Sigmoid colon (tissue), 4 donors: ENCODE data around the gene GAS2L1.

Experiments
- CTCF ChIP-seq, 4 experiments: fragments of 450-650 bp in 3 of 4; fragments of 200-600 bp in 1 of 4; IDR thresholded peaks; one replicate each; pipeline ENCODE4 v1.5.1; 2016 to 2019; ENCODE audit warnings: antibody characterized with exemption in 4 of 4, mild to moderate bottlenecking in 3 of 4, moderate library complexity in 2 of 4
- EP300 ChIP-seq, 4 donors: sonication (generic); formaldehyde crosslinking; IDR thresholded peaks; one replicate each; pipeline ENCODE4 v1.6.1; 2017; ENCODE audit warnings: antibody characterized with exemption in 4 of 4
- POLR2A ChIP-seq, 2 donors: fragments of 450-650 bp; IDR thresholded peaks; one replicate each; pipeline ENCODE4 v1.6.1; 2016; ENCODE audit warnings: antibody characterized with exemption in 2 of 2, mild to moderate bottlenecking in 2 of 2, moderate library complexity in 2 of 2
- POLR2AphosphoS5 ChIP-seq, 4 donors: sonication (generic); formaldehyde crosslinking; IDR thresholded peaks; one replicate each; pipeline ENCODE4 v1.6.1; 2017; ENCODE audit warnings: antibody characterized with exemption in 4 of 4

- TF ChIP-seq CTCF (IDR thresholded peaks at IDR 0.05) (peak; percentile 57 to 81 (median 77)), POLR2AphosphoS5 (IDR thresholded peaks at IDR 0.05) (peak in 3 of 4 donors; percentile 50 to 54 (median 52)), POLR2A (IDR thresholded peaks at IDR 0.05) (no peak), EP300 (IDR thresholded peaks at IDR 0.05) (no peak)
Measured at GRCh38 chr22:29306175-29306834, at the start of gene GAS2L1.
